ENCODE data around the gene ESYT3.
"Not testable (repeated sequence)": the region's sequence is repeated elsewhere in the genome, so short reads cannot be mapped to it uniquely, and the experiment has no call there.

The ESYT3 gene

DNA sequence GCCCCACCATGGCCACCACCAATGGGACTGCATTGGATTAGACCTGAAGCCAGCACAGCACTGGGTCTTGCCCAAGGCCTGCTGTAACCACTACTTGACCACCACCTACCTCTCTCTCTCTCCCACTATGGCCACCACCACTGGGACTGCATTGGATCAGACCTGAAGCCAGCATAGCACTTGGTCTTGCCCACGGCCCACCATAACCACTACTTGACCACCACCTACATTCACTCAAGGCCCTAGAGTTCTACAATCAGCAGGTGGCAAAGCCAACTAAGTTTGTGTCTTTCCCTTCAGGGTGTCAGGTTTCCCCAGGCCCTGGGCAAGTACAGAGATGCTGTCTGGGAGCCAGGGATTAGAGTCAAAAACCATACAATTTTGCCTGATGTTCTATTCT lies 57.6 kb downstream of the ESYT3 start:
- TF ChIP-seq CTCF (conservative IDR thresholded peaks at IDR 0.05; ENCODE audit: low read depth) = no peak
- ChIA-PET POLR2A (ENCODE audit: low non-redundant PET) (no interaction called here), CTCF (no interaction called here)
- H3K27ac ChIP-seq = no peak overlapping the region
- DNase-seq (ENCODE audit: low spot score) = no peak

DNA sequence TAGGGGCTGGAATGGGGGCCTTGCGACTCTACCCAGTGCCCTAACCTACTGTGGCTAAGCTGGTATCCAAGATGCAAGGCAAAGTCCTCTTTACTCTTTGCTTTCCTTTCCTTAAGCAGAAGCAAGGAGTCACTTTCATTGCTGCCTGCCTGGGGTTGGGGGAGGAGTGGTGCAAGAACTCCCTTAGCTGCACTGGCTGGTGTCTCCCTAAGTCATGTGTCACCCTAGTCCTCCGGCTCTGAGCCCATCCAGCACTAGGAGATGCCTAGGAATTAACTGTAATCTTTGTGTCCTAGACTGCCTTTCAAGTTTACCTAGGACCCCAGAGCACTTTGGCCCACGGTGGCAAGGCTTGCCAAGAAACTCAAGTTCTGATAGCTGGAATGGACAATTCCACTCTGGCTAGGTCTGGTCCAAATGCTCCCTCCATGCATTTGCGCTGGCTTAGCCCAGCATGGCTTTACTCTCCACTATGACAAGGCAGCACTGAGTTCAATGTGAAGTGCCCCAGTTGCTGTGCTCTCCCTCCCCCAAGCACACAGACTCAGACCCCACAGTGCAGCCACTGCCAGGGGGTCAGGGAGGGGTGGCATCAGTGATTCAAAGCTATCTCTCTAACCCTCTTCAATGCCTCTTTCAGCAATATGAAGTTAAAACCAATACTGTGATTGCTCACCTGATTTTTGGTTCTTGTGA lies 58.7 kb downstream of the ESYT3 start:
- no peak for TF ChIP-seq CTCF (conservative IDR thresholded peaks at IDR 0.05; ENCODE audit: low read depth)
- H3K27ac ChIP-seq = no peak overlapping the region
- DNase-seq (ENCODE audit: low spot score) = no peak
- ChIA-PET POLR2A (ENCODE audit: low non-redundant PET) (interaction anchor here (0.6 kb wide), 1 partner anchor 11 kb away, joined by 4 read pairs; no protein-coding TSS in a partner anchor), CTCF (no interaction called here)

- no peak for TF ChIP-seq CTCF (conservative IDR thresholded peaks at IDR 0.05; ENCODE audit: low read depth)
- ChIA-PET CTCF (no interaction called here), POLR2A (ENCODE audit: low non-redundant PET) (no interaction called here)
- DNase-seq (ENCODE audit: low spot score) = peak; percentile 72
- no peak overlapping the region for H3K27ac ChIP-seq
Measured at GRCh38 chr3:138493804-138494606, 59.6 kb downstream of the ESYT3 start.

- CTCF ChIA-PET = no interaction called here
Measured at GRCh38 chr3:138494607-138494929, 60.2 kb downstream of the ESYT3 start.

GRCh38 chr3:138495638-138496037 lies 61.2 kb downstream of the ESYT3 start:
- H3K27ac ChIP-seq; DNase-seq (ENCODE audit: low spot score); POLR2A ChIA-PET (ENCODE audit: low non-redundant PET): not testable (repeated sequence)
- CTCF ChIA-PET = interaction anchor here (0.6 kb wide), 2 partner anchors 12 to 94 kb away, joined by 3 read pairs; no protein-coding TSS in a partner anchor

More at GRCh38 chr3:138494607-138494929, 60.2 kb downstream of the ESYT3 start:
- no peak overlapping the region for H3K27ac ChIP-seq
- DNase-seq (ENCODE audit: low spot score) = no peak
- no peak for TF ChIP-seq CTCF (conservative IDR thresholded peaks at IDR 0.05; ENCODE audit: low read depth)
- POLR2A ChIA-PET (ENCODE audit: low non-redundant PET) = no interaction called here

DNA sequence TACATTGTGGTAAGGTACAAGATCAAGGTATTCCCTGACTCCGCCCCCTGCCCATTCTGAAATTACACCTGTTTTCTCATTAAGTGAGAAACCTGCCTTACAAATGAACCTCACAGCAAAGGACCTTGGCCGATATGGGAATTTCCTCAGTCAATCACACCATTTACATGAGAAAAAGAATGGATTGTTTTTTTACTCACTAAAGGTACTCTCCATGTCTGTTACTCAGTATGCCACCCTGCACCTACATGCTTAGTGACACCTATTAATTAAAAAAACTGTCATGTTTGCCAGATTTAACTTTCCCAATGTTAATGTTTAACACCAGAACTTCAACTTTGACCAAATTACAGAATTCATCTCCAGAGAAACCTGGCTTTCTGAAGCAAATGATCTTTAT lies 62.0 kb downstream of the ESYT3 start:
- TF ChIP-seq CTCF (conservative IDR thresholded peaks at IDR 0.05; ENCODE audit: low read depth) = no peak
- ChIA-PET CTCF (interaction anchor here (0.6 kb wide), 1 partner anchor 95 kb away, joined by 3 read pairs; no protein-coding TSS in a partner anchor), POLR2A (ENCODE audit: low non-redundant PET) (no interaction called here)
- H3K27ac ChIP-seq = no peak overlapping the region
- no peak for DNase-seq (ENCODE audit: low spot score)

GRCh38 chr3:138497021-138497420 lies 62.6 kb downstream of the ESYT3 start:
- no peak for DNase-seq (ENCODE audit: low spot score)
- no peak overlapping the region for H3K27ac ChIP-seq
- POLR2A ChIA-PET (ENCODE audit: low non-redundant PET) = no interaction called here
- CTCF ChIA-PET = interaction anchor here (0.6 kb wide), 1 partner anchor 74 kb away, joined by 3 read pairs; no protein-coding TSS in a partner anchor
- no peak for TF ChIP-seq CTCF (conservative IDR thresholded peaks at IDR 0.05; ENCODE audit: low read depth)
